WI38 (cell line): ENCODE measurements around the gene CACNG6.

ENCODE experiments used
- H3K4me3 ChIP-seq: 2 replicates; pipeline ENCODE4 v1.5.1; 2011; ENCODE audit warnings: low read depth, mild to moderate bottlenecking, control low read depth, low read length
- CTCF ChIP-seq: IDR thresholded peaks from 2 replicates; pipeline ENCODE4 v1.5.1; 2012; ENCODE audit warnings: low read depth, mild to moderate bottlenecking, control low read depth, low read length

The CACNG6 gene

GRCh38 chr19:53988981-53989380 lies 2.5 kb upstream of the CACNG6 start:
- TF ChIP-seq CTCF, result no peak
- no peak overlapping the region for H3K4me3 ChIP-seq

- no peak overlapping the region for H3K4me3 ChIP-seq
- TF ChIP-seq CTCF, result no peak
These were observed 1.6 kb upstream of the CACNG6 start for GRCh38 chr19:53989600-53990533.

GRCh38 chr19:53992211-53992610 lies 774 bp downstream of the CACNG6 start:
- H3K4me3 ChIP-seq, result no peak overlapping the region
- TF ChIP-seq CTCF, result no peak

- TF ChIP-seq CTCF, result no peak
- H3K4me3 ChIP-seq, result no peak overlapping the region
These were observed 1.4 kb downstream of the CACNG6 start for GRCh38 chr19:53992815-53993214.

- no peak overlapping the region for H3K4me3 ChIP-seq
- TF ChIP-seq CTCF, result no peak
These were observed 2.0 kb downstream of the CACNG6 start for GRCh38 chr19:53993448-53993847.

GRCh38 chr19:53994811-53995210 lies 3.4 kb downstream of the CACNG6 start:
- TF ChIP-seq CTCF, result no peak
- no peak overlapping the region for H3K4me3 ChIP-seq

GRCh38 chr19:53998223-53998622 lies 6.8 kb downstream of the CACNG6 start:
- no peak overlapping the region for H3K4me3 ChIP-seq
- no peak for TF ChIP-seq CTCF
